HG03521 (cell line): ENCODE results near the gene CLK3.

Experiments
- ATAC-seq: cut with Tn5 transposase; IDR thresholded peaks from one replicate; pipeline ENCODE4 v1.9.1; 2021; ENCODE audit warnings: mild to moderate bottlenecking, moderate library complexity; ENCODE audit not compliant: unreplicated experiment

Gene CLK3

DNA sequence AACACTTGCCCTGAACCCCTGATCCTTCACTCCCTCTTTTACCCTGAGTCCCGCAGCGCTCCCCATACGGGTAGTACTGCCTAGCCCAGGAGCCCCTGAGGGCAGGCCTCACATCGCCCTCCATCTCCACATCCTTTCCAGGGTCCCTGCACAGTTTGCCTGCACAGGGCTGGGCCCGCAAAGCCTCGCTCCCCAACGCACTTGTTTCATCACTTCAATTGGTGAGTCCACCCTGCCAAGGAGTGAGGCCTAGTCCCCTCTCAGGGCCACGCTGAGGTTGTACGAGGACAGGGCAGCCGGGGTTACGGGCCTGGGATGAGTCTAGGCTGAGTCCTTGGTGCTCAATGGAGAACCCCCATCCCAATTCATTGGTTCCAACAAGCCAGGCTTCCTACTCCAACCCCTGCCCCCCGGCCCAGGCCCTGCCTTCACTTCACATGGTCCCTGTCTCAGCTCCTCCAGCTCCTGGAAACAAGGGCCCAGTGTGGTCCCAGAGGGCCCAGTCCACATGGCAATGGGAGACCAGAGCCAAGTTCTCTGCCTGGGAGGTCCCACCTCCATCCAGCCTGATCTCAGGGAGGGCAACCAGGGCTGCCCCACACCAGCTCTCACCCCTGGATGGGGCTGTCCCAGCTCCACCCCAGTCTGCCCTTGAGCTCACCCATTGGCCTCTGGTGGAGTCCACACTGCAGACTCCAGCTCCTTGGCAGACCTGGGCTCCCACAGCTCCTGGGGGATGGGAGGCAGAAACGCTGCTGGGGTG, 12.4 kb upstream of the CLK3 start:
- no peak for ATAC-seq

DNA sequence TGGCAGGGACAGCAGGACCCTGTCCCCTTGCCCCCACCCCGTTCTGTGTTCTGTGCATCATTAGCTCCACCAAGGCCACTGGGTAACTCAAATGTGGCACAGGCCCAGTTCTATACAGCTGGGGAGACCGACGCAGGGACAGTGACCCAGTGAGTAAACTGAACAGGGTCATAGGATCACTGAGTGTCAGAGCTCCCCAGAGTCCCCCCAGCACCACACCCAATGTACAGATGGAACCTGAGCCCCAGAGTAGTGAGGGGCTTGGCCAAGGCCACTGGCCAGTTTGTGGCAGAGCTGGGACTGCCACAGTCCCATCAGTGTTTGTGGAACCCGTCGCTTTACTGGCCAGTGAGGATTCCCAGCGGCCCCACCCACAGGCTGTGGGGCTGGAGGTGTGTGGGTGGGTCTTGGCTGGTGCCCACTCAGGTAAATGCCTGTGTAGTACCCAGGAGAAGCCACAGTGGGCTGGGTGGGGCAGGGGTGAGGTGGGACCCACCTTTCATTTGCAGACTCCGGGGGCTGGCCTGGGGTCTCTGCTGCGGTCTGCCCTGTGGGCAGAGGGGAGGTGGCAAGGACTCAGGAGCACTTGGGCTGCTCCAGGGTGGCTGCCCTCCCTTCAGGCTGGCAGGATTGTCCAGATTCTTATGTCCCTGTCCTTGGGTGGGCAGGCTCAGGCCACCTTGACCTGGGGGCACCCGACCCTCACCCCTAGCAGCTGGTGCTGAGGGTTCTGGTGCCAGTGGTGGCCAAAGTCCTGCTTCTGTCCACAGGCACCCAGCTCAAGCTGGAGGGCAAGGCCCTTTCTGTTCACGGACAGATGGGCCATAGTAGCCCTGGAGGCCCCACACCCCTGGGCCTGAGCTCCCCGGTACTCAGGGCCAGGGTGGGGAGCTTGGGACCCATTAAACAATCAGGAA, 11.6 kb upstream of the CLK3 start:
- no peak for ATAC-seq

DNA sequence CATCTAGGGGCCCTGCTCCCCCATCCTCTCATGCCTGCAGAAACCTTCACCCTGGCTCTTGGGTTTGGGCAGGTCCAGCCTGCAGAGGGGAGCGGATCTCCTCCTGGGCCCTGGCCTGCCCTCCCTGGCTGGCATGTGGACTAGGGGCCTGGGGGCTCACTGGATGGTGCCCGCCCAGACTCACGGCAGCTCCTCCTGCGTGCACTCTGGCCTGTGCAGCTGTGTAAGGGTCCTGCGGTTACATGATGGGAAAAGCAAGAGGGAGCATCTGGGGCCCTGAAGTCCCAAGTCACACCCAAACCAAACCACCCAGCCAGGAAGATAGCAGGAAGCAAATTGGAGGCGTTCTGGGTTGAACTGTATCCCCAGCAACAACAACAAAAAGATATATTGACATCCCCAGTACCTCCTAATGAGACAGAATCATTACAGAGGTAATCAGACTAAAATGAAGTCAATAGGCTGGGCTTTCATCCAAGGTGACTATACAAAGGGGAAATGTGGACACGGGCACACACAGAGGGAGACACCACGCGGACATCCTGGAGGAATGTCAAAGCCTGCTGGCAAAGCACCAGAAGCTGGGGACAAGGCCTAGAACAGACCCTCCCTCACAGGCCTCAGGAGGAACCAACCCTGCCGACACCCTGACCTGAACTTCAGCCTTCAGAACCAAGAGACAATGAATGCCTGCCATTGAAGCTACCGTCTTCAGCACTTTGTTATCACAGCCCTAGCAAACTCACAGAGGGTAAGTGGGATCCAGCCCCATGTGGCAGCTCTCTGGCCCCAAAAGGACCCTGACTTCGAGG, 10.4 kb upstream of the CLK3 start:
- ATAC-seq, result no peak

DNA sequence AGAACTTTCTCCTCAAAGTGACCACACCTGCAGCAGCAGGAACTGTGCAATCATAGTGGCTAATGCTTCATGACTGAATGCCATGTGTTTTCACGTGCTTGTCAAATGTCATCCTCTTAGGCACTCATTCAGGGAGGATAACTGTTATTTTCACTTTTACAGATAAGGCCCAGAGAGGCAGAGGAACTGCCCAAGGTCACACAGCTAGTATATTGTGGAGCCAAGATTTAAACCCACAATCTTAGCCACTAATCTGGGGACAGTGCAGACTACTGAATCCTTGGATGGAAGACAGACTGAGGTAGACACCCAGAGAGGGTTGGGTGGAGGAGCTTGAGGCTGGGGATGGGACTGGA, 9.9 kb upstream of the CLK3 start:
- no peak for ATAC-seq

DNA sequence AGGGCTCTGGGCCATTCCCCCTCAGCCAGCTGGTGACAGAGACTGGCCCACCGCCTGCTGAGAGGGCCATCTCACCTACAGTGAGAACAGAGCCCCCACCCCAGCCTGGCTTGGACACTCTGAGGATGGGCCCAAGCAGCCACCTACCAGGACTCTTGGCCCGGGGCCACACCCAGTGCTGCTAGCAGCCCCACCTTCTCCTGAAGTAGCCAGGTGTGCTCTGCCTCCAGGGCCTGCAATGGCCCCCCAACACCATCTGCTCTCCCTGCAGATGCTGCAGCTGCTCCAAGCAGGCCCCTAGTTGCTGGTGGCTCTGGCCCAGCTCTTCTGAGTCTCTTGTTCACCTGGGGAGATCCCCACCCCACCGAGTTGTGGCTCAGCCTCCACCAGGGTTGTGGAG, 6.8 kb upstream of the CLK3 start:
- ATAC-seq, result no peak

DNA sequence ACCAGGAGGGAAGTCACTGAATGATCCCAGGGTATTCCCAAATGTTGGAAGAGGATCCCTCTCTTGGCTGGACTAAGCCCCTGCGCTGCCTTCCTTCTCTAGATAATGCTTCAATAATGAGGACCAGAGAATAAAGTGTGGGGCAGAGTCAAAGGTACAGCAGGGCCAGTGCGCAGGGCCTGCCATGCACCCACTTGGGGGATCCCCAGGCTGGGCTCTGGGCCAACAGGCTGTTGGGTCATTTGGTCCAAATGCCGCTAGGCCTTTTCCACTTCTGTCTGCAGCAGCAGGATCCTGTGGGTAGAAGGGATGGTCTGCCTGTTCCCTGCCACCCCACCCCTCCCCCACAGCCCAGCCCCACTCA, 5.7 kb upstream of the CLK3 start:
- no peak for ATAC-seq

DNA sequence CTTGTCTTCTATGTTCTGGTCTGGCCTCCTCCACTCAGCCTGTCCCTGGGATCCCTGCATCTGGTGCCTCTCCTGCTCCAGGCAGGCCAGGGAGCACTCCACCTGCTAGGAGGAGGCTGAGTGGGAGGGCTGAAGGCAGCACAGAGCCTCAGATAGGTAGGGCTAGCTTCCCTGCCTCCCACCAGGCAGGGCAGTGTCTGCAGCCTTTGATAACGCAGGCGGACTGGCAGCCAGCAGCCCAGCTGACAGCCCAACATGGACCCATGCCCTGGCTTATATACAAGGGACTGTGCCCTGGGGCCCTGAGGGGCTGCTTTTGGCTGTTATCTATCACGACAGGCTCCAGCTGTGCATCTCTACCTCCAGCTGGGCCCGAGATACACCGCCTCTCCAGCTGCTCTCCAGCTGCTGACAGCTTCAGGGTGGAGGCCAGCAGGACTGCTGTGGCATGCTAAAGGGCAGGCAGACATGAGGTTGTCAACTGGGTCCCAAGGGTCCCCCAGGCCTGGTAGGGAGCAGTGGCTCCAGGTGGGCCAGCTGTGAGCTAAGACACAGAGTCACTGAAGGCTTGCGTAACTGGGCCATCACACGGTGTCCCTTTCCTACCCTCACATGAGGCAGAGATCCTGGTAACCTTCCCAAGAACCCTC, 5.2 kb upstream of the CLK3 start:
- no peak for ATAC-seq

DNA sequence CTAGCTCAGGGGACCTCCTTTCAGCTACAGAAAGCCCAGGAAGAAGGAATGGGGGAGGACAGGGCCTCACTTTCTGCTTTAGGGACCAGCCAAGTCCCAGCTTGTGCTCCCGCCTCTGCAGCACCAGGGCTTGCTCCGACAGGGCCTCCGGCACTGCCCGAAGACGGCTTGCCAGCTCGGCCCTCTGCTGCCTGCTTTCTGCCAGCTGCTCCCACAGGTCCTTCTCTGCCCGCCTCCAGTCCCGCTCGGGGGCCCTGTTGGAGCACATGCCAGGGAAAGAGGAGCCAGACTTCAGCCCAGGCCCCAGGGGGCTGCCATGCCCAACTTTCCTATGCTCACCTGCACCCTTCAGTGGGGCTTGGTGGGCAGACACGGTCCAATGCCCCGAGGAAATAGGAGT, 4.3 kb upstream of the CLK3 start:
- no peak for ATAC-seq

DNA sequence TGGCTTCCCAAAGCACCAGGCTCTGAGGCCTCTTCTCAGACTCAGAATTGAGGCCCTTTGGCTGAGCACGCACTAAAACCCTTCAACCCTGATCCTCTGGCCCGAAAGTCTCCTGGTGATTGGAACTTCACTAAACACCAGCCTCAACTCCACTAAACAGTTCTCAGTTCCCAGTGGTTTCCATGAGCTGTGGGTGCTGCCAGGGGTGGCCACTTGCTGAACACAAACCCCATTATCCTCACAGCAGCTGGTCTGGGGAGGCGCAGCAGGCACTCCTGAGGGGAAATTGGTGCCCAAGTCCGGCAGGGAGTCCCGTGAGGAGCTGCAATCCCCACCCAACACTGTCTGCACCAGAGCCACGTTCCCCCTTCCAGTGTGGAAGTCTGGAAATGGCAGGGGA, 3.8 kb upstream of the CLK3 start:
- no peak for ATAC-seq

DNA sequence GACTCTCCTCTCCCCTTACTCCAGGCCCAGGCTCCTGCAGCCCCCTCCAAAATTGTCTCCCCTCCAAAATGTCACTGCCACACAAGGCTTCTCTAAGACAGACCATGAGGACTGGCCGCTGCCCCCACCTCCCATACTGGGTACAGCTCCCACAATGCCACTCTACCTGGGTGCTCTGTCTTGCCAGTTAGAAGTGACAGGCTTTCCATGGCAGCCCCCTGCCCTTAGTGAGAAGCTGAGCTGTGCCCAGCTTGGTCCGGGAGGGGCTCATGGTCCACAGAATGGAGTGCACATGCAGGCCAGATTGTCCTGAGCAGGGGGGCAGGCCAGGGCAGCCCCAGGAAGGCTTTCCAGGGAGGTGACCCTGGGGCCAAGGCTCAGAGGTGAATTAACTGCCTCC, 3.0 kb upstream of the CLK3 start:
- ATAC-seq, result no peak

DNA sequence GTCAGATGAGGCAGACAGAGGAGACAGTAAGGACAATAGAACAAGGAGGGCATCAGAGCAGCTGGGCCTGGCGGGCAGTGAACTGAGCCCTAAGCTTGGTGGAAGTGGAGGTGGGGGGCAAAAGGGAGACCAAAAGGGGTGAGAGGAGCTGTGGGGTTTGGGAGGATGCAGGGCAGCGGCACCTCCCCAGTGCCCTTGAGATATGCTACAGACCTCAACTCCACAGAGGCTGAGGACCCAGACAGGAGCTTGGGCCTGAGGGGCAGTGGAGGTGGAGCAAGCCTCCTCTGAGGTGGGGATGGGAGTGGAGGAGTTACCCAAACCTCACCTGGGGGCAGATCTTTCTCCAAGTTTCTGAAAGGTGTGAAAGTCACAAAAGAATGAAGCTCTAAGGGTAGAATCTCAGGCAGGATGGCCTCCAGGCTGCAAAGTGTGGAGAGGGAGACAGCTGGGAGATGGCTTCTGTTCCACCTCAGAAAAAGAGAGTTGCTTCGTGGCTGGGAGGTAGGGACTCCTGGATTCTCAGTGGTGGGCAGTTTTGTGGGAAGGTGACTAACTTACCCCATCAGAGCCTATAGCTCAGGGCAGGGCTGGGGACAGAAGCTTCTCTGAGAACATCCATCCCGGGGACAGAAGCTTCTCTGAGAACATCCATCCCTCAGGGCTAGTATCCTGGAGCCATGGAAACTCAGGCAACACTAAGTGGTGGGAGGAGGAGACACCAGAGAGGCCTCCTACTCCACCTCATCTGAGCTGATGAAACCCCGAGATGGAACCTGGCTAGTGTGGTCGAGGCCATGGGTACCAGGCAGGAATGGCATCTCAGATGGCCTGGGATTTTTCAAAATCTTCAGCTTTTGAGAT, 2.3 kb upstream of the CLK3 start:
- no peak for ATAC-seq

DNA sequence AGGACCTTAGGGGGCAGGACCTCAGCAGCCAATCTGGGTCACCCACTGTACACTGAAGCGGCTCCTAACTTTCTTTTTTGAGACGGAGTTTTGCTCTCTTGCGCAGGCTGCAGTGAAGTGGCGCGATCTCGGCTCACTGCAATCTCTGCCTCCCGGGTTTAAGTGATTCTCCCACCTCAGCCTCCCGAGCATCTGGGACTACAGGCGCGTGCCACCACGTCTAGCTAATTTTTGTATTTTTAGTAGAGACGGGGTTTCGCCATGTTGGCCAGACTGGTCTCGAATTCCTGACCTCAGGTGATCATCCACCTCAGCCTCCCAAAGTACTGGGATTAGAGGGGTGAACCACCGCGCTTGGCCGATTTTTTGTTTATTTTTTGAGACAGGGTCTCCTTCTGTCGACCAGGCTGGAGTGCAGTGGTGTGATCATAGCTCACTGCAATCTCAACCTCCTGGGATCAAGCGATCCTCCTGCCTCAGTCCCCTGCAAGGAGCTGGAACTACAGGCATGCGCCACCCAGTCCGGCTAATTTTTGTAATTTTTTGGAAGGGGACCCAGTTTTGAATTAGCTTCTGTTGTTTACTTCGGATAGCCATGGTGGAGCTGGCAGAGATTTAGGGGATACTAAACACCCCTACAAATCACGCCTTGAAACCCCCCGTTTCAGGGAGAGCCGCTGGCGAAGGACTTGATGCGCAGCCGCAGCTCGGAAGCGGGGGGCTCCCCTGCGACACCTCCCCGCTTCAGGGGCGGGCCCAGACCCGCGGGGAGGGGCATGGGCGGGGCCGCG, 1.5 kb upstream of the CLK3 start:
- ATAC-seq, result no peak

DNA sequence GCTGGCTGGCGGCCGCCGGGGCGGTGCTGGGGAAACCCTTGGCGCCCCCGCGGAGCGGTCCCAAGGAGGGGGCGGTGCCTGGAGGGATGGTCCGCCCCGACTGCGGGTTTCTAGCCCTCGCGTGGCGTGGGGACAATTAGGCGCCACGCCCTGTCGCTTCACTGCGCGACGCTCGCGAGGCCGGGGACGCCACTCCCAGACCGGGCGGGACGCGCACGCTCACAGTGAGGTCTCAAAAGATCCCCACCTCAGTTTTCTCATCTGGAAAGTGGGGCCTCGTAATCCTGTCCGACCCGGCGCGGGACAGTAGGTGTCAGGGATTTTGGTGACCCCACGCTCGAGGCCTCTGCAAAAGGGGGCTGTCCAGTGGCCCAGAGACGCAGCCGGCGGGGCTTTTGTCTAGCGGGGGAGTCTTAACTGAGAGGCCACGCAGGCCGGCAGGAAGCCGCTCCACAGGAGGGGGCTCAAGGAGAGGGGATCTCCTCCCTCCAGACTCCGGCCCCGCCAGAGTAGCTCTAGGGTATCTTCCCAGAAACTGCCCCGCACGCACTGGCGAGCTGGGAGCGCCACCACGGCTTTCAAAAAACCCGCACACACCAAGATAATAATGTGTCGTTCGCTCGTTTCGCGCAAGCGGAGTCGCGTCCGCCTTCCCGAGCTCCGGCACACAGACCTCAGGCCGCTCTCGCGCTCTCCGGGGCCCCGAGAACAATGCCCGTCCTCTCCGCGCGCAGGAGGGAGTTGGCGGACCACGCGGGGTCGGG, 710 bp upstream of the CLK3 start:
- peak; percentile 44 for ATAC-seq

DNA sequence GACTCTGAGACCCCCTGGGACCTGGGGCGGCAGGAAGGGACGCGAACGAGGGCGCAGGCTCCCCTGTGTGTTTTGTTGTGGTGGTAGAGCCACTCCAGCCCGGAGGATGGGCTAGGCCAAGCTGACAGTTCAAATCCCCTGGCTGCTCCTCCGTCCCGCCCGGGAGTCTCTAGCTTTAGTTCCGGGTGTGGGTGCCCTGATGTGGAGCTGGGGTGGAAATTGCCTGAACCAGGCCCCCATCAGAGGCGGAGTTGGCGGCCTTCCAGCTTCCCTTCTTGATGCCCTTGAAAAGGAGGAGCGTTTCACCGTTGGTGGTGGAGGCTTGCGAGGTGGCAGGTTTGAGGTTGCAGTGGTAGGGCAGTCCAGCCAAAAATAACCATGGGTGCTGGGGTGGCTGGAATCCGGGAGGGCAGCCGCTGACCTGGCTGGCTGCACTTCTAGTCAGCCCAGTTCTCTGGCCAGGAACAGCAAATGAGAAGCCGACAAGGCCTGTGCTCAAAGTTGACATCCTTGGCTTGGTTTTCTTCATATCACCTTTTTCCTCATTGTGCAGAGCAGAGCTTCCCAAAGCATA, 817 bp downstream of the CLK3 start:
- no peak for ATAC-seq

DNA sequence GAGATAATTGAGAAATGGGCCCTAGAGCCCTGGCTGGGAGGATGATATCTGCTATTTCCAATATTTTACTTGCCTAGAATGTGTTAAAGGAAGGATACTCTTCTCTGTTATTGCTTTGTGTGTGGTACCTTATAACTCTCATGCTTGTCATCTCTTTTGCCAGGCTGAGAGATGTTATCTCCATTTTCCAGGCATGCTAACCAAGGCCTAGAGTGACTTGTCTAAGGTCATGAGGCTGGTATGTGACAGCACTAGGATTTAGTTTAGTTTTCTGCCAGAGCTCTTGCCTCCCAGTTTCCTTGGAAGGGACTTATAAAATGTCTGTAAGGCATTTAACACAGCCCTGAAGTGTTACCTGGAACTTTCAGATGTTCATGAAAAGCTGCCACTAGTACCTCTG, 1.4 kb downstream of the CLK3 start:
- no peak for ATAC-seq

DNA sequence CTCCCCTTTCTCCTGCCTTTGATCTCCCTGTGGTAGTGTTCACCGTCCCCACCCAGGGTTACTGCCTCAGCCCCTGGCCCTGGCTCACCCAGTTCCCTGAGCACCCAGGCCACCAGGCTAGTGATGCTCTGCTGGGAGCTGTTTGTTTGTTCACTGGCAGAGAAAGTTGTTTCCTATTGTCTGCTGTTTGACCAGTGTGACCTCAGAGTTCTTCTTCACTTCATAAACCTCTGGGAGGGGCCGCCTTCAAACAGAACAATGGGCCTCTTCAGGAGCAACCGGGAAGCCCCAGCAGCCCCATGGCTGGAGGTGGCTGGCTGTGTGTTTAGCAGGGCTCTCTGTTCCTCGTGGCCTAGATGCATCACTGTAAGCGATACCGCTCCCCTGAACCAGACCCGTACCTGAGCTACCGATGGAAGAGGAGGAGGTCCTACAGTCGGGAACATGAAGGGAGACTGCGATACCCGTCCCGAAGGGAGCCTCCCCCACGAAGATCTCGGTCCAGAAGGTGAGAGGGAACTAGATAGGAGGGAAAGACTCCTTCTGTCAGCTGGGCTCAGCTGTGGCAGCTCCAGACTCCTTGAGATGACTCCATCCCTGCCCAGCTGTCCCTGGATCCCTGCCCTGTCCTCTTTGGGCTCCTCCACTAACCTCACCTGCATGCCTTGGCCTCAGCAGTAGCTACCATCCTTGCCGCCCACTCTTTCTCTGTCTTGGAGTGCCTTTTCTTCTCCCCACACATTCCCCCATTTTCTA, 3.4 kb downstream of the CLK3 start:
- no peak for ATAC-seq

DNA sequence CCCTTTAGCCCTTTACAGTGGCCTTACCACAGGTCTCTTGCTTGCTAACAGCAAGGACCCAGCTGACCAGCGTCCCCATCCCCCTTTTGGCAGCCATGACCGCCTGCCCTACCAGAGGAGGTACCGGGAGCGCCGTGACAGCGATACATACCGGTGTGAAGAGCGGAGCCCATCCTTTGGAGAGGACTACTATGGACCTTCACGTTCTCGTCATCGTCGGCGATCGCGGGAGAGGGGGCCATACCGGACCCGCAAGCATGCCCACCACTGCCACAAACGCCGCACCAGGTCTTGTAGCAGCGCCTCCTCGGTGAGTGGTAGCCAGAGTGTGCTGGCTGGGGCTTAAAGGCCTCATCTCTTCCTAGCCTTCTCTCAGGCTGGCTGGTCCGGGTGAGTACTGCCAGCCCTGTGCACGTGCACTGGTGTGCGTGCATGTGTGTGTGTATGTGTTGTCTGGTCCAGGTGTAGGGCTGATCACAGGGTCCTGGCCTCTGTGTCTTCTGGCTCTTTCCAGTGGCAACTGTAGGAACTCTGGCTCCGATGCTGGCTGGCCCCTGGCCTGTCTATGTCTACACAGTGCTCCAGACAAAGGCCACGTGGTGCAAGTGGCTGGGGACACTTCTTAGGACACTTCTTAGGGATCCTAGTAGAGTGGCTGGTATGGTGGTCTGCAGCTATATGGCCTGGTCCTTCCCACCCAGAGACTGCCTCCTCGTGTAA, 4.4 kb downstream of the CLK3 start:
- ATAC-seq, result no peak
